HG02970 (cell line): ENCODE results near the gene CPT1C.

Experiments used
- ATAC-seq: cut with Tn5 transposase; IDR thresholded peaks from one replicate; pipeline ENCODE4 v1.9.1; 2021; ENCODE audit warnings: mild to moderate bottlenecking, moderate library complexity, moderate number of reproducible peaks; ENCODE audit not compliant: unreplicated experiment, low FRiP score

Gene CPT1C

GRCh38 chr19:49746206-49746958 is 55.5 kb downstream of the CPT1C start:
- ATAC-seq: no peak

- no peak for ATAC-seq
Measured at GRCh38 chr19:49749055-49749716, 58.3 kb downstream of the CPT1C start.

DNA sequence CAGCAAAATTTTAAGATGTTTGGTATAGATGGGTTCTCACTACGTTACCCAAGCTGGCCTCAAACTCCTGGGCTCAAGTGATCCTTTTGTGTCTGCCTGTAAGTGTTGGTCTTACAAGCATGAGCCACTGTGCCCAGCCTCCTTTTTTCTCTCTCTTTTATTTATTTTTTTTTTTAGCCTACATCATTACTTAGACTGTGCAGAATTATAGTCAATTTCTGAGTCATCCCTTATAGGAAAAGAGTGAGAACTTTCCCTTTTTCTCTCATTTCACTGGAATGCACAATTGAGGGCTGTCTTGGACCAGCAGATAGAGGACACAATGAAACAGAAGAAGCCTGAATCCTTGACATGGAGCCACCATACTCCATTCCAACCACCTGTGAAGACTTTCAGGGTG is 58.9 kb downstream of the CPT1C start:
- ATAC-seq: no peak

- no peak for ATAC-seq
Measured at GRCh38 chr19:49752701-49753100, 61.8 kb downstream of the CPT1C start.

GRCh38 chr19:49755956-49756355 is 65.0 kb downstream of the CPT1C start:
- no peak for ATAC-seq

- no peak for ATAC-seq
Measured at GRCh38 chr19:49758292-49758691, 67.4 kb downstream of the CPT1C start.

GRCh38 chr19:49761249-49761624 is 70.3 kb downstream of the CPT1C start:
- ATAC-seq: no peak

GRCh38 chr19:49761625-49762311 is 70.9 kb downstream of the CPT1C start:
- ATAC-seq: no peak

DNA sequence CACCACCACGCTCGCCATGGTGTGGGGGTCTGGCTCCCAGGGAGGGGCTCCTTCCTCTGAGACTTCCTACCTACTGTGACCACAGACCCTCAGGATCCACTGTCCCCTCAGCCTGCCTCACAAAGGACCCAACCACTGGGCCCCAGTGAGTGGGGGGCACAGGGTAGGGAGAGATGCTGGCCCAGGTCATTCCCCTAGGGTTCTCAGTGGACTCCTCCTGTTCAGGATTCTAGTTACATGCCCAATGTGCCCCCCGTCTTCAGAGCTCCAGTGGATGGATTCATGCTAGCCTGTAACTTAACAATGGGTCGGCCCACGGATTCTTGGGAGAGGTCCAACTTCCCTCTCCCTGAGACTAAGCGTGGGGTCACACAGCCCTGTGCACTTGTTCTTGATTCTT is 72.3 kb downstream of the CPT1C start, which contains the start of gene TSKS:
TSS of gene TSKS (minus strand) at position 77 of the 400 bp plus-strand sequence. CDS start at position 18, 59 bp downstream.
- no peak for ATAC-seq
